Ovary (tissue), 3 donors: ENCODE measurements around the gene BAZ1A.

Source experiments
- CTCF ChIP-seq, 3 donors: fragments of 450-650 bp in 2 of 3; fragments of 200-600 bp in 1 of 3; IDR thresholded peaks; one replicate each; pipeline versions ENCODE4 v1.5.1 to v1.8.0; 2016 to 2022; ENCODE audit warnings: antibody characterized with exemption in 3 of 3, mild to moderate bottlenecking in 1 of 3
- EP300 ChIP-seq: sonication (generic); formaldehyde crosslinking; IDR thresholded peaks from one replicate; pipeline ENCODE4 v1.6.1; 2017; ENCODE audit warnings: antibody characterized with exemption
- POLR2A ChIP-seq: fragments of 450-650 bp; IDR thresholded peaks from one replicate; pipeline ENCODE4 v1.6.1; 2017; ENCODE audit warnings: antibody characterized with exemption, mild to moderate bottlenecking, moderate library complexity
- donor health status: DM: no; HTN: no; CAD: no.

GRCh38 chr14:34750670-34751069, 124.5 kb downstream of the BAZ1A start:
- TF ChIP-seq POLR2A (no peak), CTCF (IDR thresholded peaks at IDR 0.05) (no peak), EP300 (no peak)
